Sigmoid colon (tissue), 7 donors: ENCODE results near the gene SLC22A5. TPM values are rescaled to one million over a fixed set of nuclear protein-coding genes. Genes with fewer than 3 reads are reported as not detected.

Experiments
- DNase-seq: peaks from one replicate; pipeline ENCODE4 v3.0.0-alpha.2; 2019
- H3K27ac ChIP-seq, 4 donors: fragments of 200-600 bp; sonication (generic); one replicate each; pipeline ENCODE4 v1.5.1; 2016 to 2019; ENCODE audit warnings: mild to moderate bottlenecking in 1 of 4
- H3K27me3 ChIP-seq, 3 donors: fragments of 200-600 bp; sonication (generic); one replicate each; pipeline ENCODE4 v1.5.1; 2019; ENCODE audit warnings: mild to moderate bottlenecking in 1 of 3
- H3K36me3 ChIP-seq, 4 donors: fragments of 200-600 bp; sonication (generic); one replicate each; pipeline ENCODE4 v1.5.1; 2016 to 2019
- H3K4me1 ChIP-seq, 4 donors: fragments of 200-600 bp; sonication (generic); one replicate each; pipeline ENCODE4 v1.5.1; 2017 to 2019
- H3K4me3 ChIP-seq, 4 donors: fragments of 200-600 bp; sonication (generic); one replicate each; pipeline ENCODE4 v1.5.1; 2017 to 2019; ENCODE audit warnings: mild to moderate bottlenecking in 2 of 4, moderate library complexity in 1 of 4
- H3K9me3 ChIP-seq, 4 donors: fragments of 200-600 bp in 3 of 4; sonication (generic) in 3 of 4; one replicate each; pipeline versions ENCODE4 v1.5.1 to v1.6.1; 2013 to 2019
- EP300 ChIP-seq, 4 donors: sonication (generic); formaldehyde crosslinking; IDR thresholded peaks; one replicate each; pipeline ENCODE4 v1.6.1; 2017; ENCODE audit warnings: antibody characterized with exemption in 4 of 4
- POLR2A ChIP-seq, 2 donors: fragments of 450-650 bp; IDR thresholded peaks; one replicate each; pipeline ENCODE4 v1.6.1; 2016; ENCODE audit warnings: antibody characterized with exemption in 2 of 2, mild to moderate bottlenecking in 2 of 2, moderate library complexity in 2 of 2
- POLR2AphosphoS5 ChIP-seq, 4 donors: sonication (generic); formaldehyde crosslinking; IDR thresholded peaks; one replicate each; pipeline ENCODE4 v1.6.1; 2017; ENCODE audit warnings: antibody characterized with exemption in 4 of 4
- WGBS, 2 donors: extraction: QIAGEN DNeasy Blood & Tissue Kit; methylation state at CpG; one replicate each; pipeline ENCODE4 v1.1.7; 2013; 5-methylcytosine and 5-hydroxymethylcytosine counted together
- intact Hi-C: fragments of 100-400 bp; cut with DNase I; formaldehyde crosslinking; loops from one replicate; pipeline ENCODE4 v1.15.1; 2023
- polyA plus RNA-seq, 3 donors: library from polyadenylated mRNA; stranded (reverse); fragments of 200-250 nt; gene quantifications; one replicate each; pipeline ENCODE4 v1.2.3, GENCODE V29; 2013
- total RNA-seq, 4 donors: library from RNA; depleted of rRNA; stranded (reverse); fragments of >200 nt; gene quantifications; one replicate each; pipeline ENCODE4 v1.1.0, GENCODE V29; 2016
- TF ChIP-seq, protein P1 (sequence below), 4 experiments: fragments of 450-650 bp in 3 of 4; fragments of 200-600 bp in 1 of 4; IDR thresholded peaks; one replicate each; pipeline ENCODE4 v1.5.1; 2016 to 2019; ENCODE audit warnings: antibody characterized with exemption in 4 of 4, mild to moderate bottlenecking in 3 of 4, moderate library complexity in 2 of 4
- donor health status: healthy with polysubstance abuse.
- donor health status: Bipolar disorder and iron deficiency.
- donor health status: healthy.

Gene SLC22A5
- total and polyA plus RNA-seq, 7 donors: 3.6 to 11.9 (median 7.2) TPM

DNA sequence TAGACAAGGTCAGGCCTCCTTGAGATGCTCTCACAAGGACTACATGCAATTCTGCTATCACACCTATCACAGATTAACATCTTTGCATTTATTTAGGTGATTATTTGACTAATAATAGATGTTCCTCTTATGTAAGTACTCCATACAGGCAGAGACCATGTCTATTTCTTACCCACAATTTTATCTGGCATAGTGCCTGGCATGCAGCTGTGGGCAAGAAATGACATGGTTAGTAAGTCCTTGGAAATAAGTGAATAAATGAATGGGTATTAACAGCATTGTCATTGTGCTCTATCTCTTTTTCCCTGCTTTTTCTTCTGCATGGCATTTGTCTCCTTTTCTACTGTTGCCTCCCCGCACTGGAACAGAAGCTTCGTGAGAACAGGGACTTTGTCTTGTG is 49.4 kb downstream of the SLC22A5 start:
- intact Hi-C loops: loop anchor here (1.0 kb wide), 1 partner anchor 71 kb away; the partner anchor contains the start of gene IRF1
- H3K9me3 ChIP-seq: no peaks in the 10 kb centered on the region
- peaks cover 0 to 100% (median 93%) of the 10 kb centered on the region in 4 donors for H3K4me1 ChIP-seq
- no peaks in the 10 kb centered on the region for H3K27me3 ChIP-seq
- H3K27ac ChIP-seq: peak overlapping the region; percentile 67 to 98 (median 84)
- TF ChIP-seq EP300 (IDR thresholded peaks at IDR 0.05) (no peak), POLR2AphosphoS5 (IDR thresholded peaks at IDR 0.05) (no peak), POLR2A (IDR thresholded peaks at IDR 0.05) (no peak)
- TF ChIP-seq, protein P1, sequence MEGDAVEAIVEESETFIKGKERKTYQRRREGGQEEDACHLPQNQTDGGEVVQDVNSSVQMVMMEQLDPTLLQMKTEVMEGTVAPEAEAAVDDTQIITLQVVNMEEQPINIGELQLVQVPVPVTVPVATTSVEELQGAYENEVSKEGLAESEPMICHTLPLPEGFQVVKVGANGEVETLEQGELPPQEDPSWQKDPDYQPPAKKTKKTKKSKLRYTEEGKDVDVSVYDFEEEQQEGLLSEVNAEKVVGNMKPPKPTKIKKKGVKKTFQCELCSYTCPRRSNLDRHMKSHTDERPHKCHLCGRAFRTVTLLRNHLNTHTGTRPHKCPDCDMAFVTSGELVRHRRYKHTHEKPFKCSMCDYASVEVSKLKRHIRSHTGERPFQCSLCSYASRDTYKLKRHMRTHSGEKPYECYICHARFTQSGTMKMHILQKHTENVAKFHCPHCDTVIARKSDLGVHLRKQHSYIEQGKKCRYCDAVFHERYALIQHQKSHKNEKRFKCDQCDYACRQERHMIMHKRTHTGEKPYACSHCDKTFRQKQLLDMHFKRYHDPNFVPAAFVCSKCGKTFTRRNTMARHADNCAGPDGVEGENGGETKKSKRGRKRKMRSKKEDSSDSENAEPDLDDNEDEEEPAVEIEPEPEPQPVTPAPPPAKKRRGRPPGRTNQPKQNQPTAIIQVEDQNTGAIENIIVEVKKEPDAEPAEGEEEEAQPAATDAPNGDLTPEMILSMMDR (IDR thresholded peaks at IDR 0.05): no peak
- DNase-seq: peak; percentile 40
- no peak overlapping the region for H3K4me3 ChIP-seq
- 86 to 87% methylated on average over 2 of the region's 2 CpGs for WGBS, 2 donors
- peaks cover 0 to 7% (median 0%) of the 10 kb centered on the region in 4 donors for H3K36me3 ChIP-seq

GRCh38 chr5:132419502-132420468 is 50.3 kb downstream of the SLC22A5 start:
- Histone ChIP-seq H3K9me3 (no peaks in the 10 kb centered on the region), H3K36me3 (peaks cover 0 to 7% (median 0%) of the 10 kb centered on the region in 4 donors), H3K4me3 (no peak overlapping the region), H3K4me1 (peaks cover 0 to 100% (median 92%) of the 10 kb centered on the region in 4 donors), H3K27me3 (no peaks in the 10 kb centered on the region), H3K27ac (peak overlapping the region; percentile 67 to 98 (median 84))
- WGBS, 2 donors: 17 to 19% methylated on average over 12 of the region's 12 CpGs
- intact Hi-C loops: loop anchor here (1.0 kb wide), 1 partner anchor 71 kb away; the partner anchor contains the start of gene IRF1
- DNase-seq: peak; percentile 87
- TF ChIP-seq POLR2A (IDR thresholded peaks at IDR 0.05) (no peak), POLR2AphosphoS5 (IDR thresholded peaks at IDR 0.05) (peak in 2 of 4 donors; percentile 25 to 43), EP300 (IDR thresholded peaks at IDR 0.05) (no peak)
- TF ChIP-seq, protein P1 (IDR thresholded peaks at IDR 0.05): peak; percentile 83 to 91 (median 90)

DNA sequence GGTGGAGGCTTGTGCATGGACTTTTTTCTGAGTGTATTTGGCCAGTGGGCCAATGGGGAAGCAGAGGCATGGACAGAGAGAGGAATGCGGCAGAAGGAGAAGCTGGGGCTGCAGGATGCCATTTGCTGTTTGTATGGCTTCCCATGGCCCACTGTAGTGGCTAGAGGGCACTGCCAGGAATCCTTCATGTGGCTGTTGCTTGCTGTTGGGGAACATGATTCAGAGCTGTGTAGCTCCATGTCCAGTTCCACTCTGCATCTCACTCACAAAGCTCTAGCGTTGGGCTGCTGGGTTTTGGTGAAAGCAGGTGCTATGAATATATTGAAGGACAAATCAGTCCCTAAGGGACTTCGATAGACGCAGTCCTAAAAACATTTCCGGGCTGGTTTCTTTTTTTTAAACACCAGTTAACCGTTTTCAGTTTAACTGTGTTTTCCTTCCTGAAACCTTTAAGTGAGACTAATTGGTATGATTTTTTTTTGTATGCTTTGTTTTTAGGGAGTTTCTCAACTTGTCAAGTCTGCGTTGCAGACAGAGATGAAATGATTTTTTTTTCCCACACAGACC is 51.3 kb downstream of the SLC22A5 start:
- intact Hi-C loops: no loop called here
- Histone ChIP-seq H3K27ac (peak overlapping the region; percentile 67 to 98 (median 84)), H3K4me1 (peaks cover 0 to 100% (median 92%) of the 10 kb centered on the region in 4 donors), H3K4me3 (no peak overlapping the region), H3K36me3 (peaks cover 0 to 7% (median 0%) of the 10 kb centered on the region in 4 donors), H3K27me3 (no peaks in the 10 kb centered on the region), H3K9me3 (no peaks in the 10 kb centered on the region)
- TF ChIP-seq POLR2AphosphoS5 (IDR thresholded peaks at IDR 0.05) (no peak), POLR2A (IDR thresholded peaks at IDR 0.05) (no peak), EP300 (IDR thresholded peaks at IDR 0.05) (no peak)
- TF ChIP-seq, protein P1 (IDR thresholded peaks at IDR 0.05): no peak
- no peak for DNase-seq
- 37 to 60% methylated on average over 7 of the region's 7 CpGs for WGBS, 2 donors

DNA sequence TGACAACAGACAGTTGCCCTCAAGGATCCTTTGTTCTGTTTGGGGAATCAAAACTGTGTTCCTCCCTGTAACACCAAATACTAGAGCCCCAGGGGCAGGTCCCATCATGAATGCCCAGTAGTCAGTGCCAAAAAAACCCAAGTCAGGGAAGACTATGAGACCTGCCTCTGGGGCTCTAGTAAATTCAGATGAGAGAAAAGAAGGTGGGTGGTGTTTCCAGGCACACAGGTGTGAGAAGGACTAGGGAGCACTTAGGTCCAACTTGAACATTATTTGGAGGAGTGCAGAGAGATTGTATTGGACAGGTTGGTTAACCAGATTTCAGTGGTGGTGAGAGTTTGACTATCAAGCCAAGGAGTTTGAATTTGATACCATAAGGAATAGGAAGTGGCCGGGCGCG is 52.0 kb downstream of the SLC22A5 start:
- H3K27me3 ChIP-seq: no peaks in the 10 kb centered on the region
- DNase-seq: no peak
- H3K36me3 ChIP-seq: peaks cover 0 to 7% (median 0%) of the 10 kb centered on the region in 4 donors
- intact Hi-C loops: no loop called here
- H3K4me1 ChIP-seq: peaks cover 0 to 100% (median 93%) of the 10 kb centered on the region in 4 donors
- H3K27ac ChIP-seq: peak overlapping the region; percentile 67 to 98 (median 84)
- TF ChIP-seq POLR2A (IDR thresholded peaks at IDR 0.05): no peak
- no peak for TF ChIP-seq POLR2AphosphoS5 (IDR thresholded peaks at IDR 0.05)
- TF ChIP-seq, protein P1 (IDR thresholded peaks at IDR 0.05): no peak
- no peaks in the 10 kb centered on the region for H3K9me3 ChIP-seq
- H3K4me3 ChIP-seq: no peak overlapping the region
- WGBS, 2 donors: 86 to 94% methylated on average over 3 of the region's 3 CpGs
